GM12878 (cell line): ENCODE measurements around the gene PSMB4. TPM values are rescaled to one million over a fixed set of nuclear protein-coding genes. Genes with fewer than 3 reads are reported as not detected.

ENCODE experiments used
- ATAC-seq: fragments of 200-7000 bp; cut with Tn5 transposase; 3 replicates; pipeline ENCODE4 v1.9.1; 2020; ENCODE audit warnings: mild to moderate bottlenecking, moderate library complexity
- BruUV-seq: library from RNA; stranded (reverse); fragments of 400-500 nt; replicated peaks from 2 replicates; lab custom pipeline; 2021; lab: Mats Ljungman, UMichigan
- CTCF ChIA-PET: fragments of 300-600 bp; sonication (Branson Sonifier 250); formaldehyde crosslinking; extraction: SDS; loops from one replicate; lab custom pipeline; 2021; ENCODE audit warnings: inconsistent platforms; lab: Yijun Ruan, JAX
- POLR2A ChIA-PET: fragments of 350-600 bp; formaldehyde crosslinking; extraction: SDS; loops from one replicate; lab custom pipeline; 2021; ENCODE audit warnings: inconsistent platforms; lab: Charles Lee
- RAD21 ChIA-PET: fragments of 300-600 bp; sonication (Branson Sonifier 250); formaldehyde crosslinking; loops from one replicate; lab custom pipeline; 2023; ENCODE audit warnings: antibody characterized with exemption; ENCODE audit not compliant: unreplicated experiment; lab: Charles Lee
- SMC1A ChIA-PET: fragments of 300-600 bp; sonication (Branson Sonifier 250); formaldehyde crosslinking; loops from one replicate; lab custom pipeline; 2023; ENCODE audit not compliant: unreplicated experiment, uncharacterized antibody; lab: Charles Lee
- DNase-seq: peaks from one replicate; pipeline ENCODE4 v3.0.0-alpha.2; 2011; ENCODE audit warnings: low read depth, low spot score
- FAIRE-seq: peaks from 3 replicates; lab custom pipeline; 2011; peaks lifted over from hg19 to GRCh38; lab: Jason Lieb, UNC
- H2AFZ ChIP-seq: 2 replicates; pipeline ENCODE4 v1.6.0; 2011; ENCODE audit warnings: low read depth, low read length, control low read depth; ENCODE audit not compliant: control insufficient read depth
- H3K27ac ChIP-seq: 2 replicates; pipeline ENCODE4 v1.5.1; 2011; ENCODE audit warnings: control low read depth; ENCODE audit not compliant: control insufficient read depth, insufficient read depth
- H3K27me3 ChIP-seq, 2 experiments: replicated peaks in 1 of 2; 2 replicates each; pipeline versions ENCODE4 v1.6.0 to v1.6.1; 2011; ENCODE audit warnings: low read length in 1 of 2; ENCODE audit not compliant: control insufficient read depth in 2 of 2, insufficient read depth in 2 of 2
- H3K36me3 ChIP-seq, 2 experiments: 2 replicates each; pipeline ENCODE4 v1.5.1; 2011; ENCODE audit warnings: low read length in 1 of 2; ENCODE audit not compliant: control insufficient read depth in 2 of 2, insufficient read depth in 2 of 2
- H3K4me1 ChIP-seq: 2 replicates; pipeline ENCODE4 v1.6.1; 2011; ENCODE audit warnings: mild to moderate bottlenecking, low read length, moderate library complexity, mixed read lengths; ENCODE audit not compliant: control insufficient read depth, insufficient read depth
- H3K4me2 ChIP-seq: 2 replicates; pipeline ENCODE4 v1.6.0; 2011; ENCODE audit warnings: control low read depth; ENCODE audit not compliant: control insufficient read depth, insufficient read depth
- H3K4me3 ChIP-seq: fragments of 200-600 bp; sonication (generic); 2 replicates; pipeline ENCODE4 v1.5.1; 2016
- H3K79me2 ChIP-seq: 2 replicates; pipeline ENCODE4 v1.6.0; 2011; ENCODE audit warnings: low read length; ENCODE audit not compliant: control insufficient read depth, insufficient read depth
- H3K9ac ChIP-seq: 2 replicates; pipeline ENCODE4 v1.8.0; 2011; ENCODE audit warnings: low read length, control low read depth, mixed read lengths; ENCODE audit not compliant: control insufficient read depth, insufficient read depth
- H3K9me3 ChIP-seq: replicated peaks from 3 replicates; pipeline ENCODE4 v1.5.1; 2011; ENCODE audit warnings: mild to moderate bottlenecking, low read length; ENCODE audit not compliant: control insufficient read depth, insufficient read depth
- H4K20me1 ChIP-seq: 2 replicates; pipeline ENCODE4 v1.6.0; 2011; ENCODE audit not compliant: control insufficient read depth, insufficient read depth
- PKNOX1 ChIP-seq: fragments of 450-650 bp; IDR thresholded peaks from 2 replicates; pipeline ENCODE4 v1.6.1; 2016; ENCODE audit warnings: mild to moderate bottlenecking
- RELA ChIP-seq: fragments of 450-650 bp; IDR thresholded peaks from 2 replicates; pipeline ENCODE4 v1.8.0; 2014; ENCODE audit warnings: borderline replicate concordance; ENCODE audit not compliant: partially characterized antibody
- TCF3 ChIP-seq: IDR thresholded peaks from 2 replicates; pipeline ENCODE4 v1.6.1; 2012; ENCODE audit warnings: low read depth, mild to moderate bottlenecking, low read length, borderline replicate concordance; ENCODE audit not compliant: insufficient read depth
- ZNF24 ChIP-seq: fragments of 450-650 bp; IDR thresholded peaks from 2 replicates; pipeline ENCODE4 v1.6.1; 2017; ENCODE audit warnings: antibody characterized with exemption, mild to moderate bottlenecking
- WGBS: methylation state at CpG from one replicate; pipeline ENCODE4 v1.1.6; 2016; ENCODE audit warnings: low lambda C conversion rate; ENCODE audit not compliant: insufficient replicate concordance, insufficient coverage; ENCODE audit errors: missing lambda C conversion rate; 5-methylcytosine and 5-hydroxymethylcytosine counted together
- in situ Hi-C: fragments of 300-500 bp; cut with MboI; formaldehyde crosslinking; loops from 9 replicates; pipeline ENCODE4 v1.14.3; 2018; ENCODE audit warnings: mixed read lengths
- intact Hi-C: fragments of 100-400 bp; cut with micrococcal nuclease; formaldehyde crosslinking; loops from one replicate; pipeline ENCODE4 v1.14.2; 2022; ENCODE audit not compliant: unreplicated experiment
- polyA plus RNA-seq, 11 experiments: library from polyadenylated mRNA; depleted of rRNA in 4 of 11; unstranded in 6 of 11; stranded (reverse) in 5 of 11; fragments of >200 nt; fragmentation: Nextera tagmentation in 4 of 11; fragmentation: Illumina TruSeq in 1 of 11; extraction: Ambion mirVana in 4 of 11; extraction: Trizol in 1 of 11; gene quantifications; 1 replicate in 1 of 11; 2 replicates in 10 of 11; pipeline versions ENCODE4 v1.2.1 to v1.2.3, GENCODE V29; 2011 to 2016; ENCODE audit warnings: inconsistent platforms in 2 of 11, missing spikeins in 2 of 11, low read depth in 1 of 11
- total RNA-seq, 4 experiments: library from RNA; depleted of rRNA in 3 of 4; stranded (reverse); fragments of >200 nt in 3 of 4; fragmentation: Illumina TruSeq in 1 of 4; extraction: Trizol in 1 of 4; gene quantifications; 2 replicates each; pipeline versions ENCODE4 v1.2.1 to v1.2.3, GENCODE V29; 2013 to 2021
- TF ChIP-seq, protein P1 (sequence below): IDR thresholded peaks from 2 replicates; pipeline ENCODE4 v1.6.1; 2011; ENCODE audit warnings: borderline replicate concordance, low read depth, mild to moderate bottlenecking, moderate library complexity, low read length; ENCODE audit not compliant: insufficient read depth, poor library complexity, severe bottlenecking

PSMB4 gene
- total and polyA plus RNA-seq, 10 of the 15 experiments (the other 5 are each of a cell fraction or from before 2014, with no cell fraction given): 278 to 610 (median 421) TPM

- no peaks in the 10 kb centered on the region for H4K20me1 ChIP-seq
- no peak overlapping the region for H3K4me3 ChIP-seq
- POLR2A ChIA-PET: interaction anchor here (0.9 kb wide), 1 partner anchor 12 kb away, joined by 3 read pairs; no protein-coding TSS in a partner anchor
- WGBS: 43% methylated on average over 20 of the region's 20 CpGs
- CTCF ChIA-PET: interaction anchor here (0.7 to 1.0 kb wide), 2 partner anchors 10 to 14 kb away, joined by 3 to 4 read pairs; no protein-coding TSS in a partner anchor
- H3K79me2 ChIP-seq: no peaks in the 10 kb centered on the region
- no peaks in the 10 kb centered on the region for H3K4me1 ChIP-seq
- H3K9ac ChIP-seq: no peak overlapping the region
- FAIRE-seq (no peak), ATAC-seq (no peak), DNase-seq (no peak)
- SMC1A ChIA-PET: no interaction called here
- intact Hi-C loops (no loop called here), in situ Hi-C loops (no loop called here)
- no peaks in the 10 kb centered on the region for H3K27me3 ChIP-seq
- H3K36me3 ChIP-seq: no peaks in the 10 kb centered on the region
- RAD21 ChIA-PET: no interaction called here
- no TSS peak for BruUV-seq
- no peak overlapping the region for H3K4me2 ChIP-seq
- no peak overlapping the region for H3K27ac ChIP-seq
- no peak overlapping the region for H2AFZ ChIP-seq
- H3K9me3 ChIP-seq: no peaks in the 10 kb centered on the region; the same call in 1 of the 3 replicates
- TF ChIP-seq, protein P1, sequence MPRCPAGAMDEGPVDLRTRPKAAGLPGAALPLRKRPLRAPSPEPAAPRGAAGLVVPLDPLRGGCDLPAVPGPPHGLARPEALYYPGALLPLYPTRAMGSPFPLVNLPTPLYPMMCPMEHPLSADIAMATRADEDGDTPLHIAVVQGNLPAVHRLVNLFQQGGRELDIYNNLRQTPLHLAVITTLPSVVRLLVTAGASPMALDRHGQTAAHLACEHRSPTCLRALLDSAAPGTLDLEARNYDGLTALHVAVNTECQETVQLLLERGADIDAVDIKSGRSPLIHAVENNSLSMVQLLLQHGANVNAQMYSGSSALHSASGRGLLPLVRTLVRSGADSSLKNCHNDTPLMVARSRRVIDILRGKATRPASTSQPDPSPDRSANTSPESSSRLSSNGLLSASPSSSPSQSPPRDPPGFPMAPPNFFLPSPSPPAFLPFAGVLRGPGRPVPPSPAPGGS: no peak
- TF ChIP-seq PKNOX1 (no peak), ZNF24 (no peak), TCF3 (no peak), RELA (no peak)
Observed at GRCh38 chr1:151368393-151369301, 30.7 kb upstream of the PSMB4 start.
